Endothelial cell of umbilical vein (primary cell): ENCODE results near the gene STRBP. TPM values are rescaled to one million over a fixed set of nuclear protein-coding genes. Genes with fewer than 3 reads are reported as not detected.

ENCODE experiments used
- BruUV-seq: library from RNA; stranded (reverse); fragments of 400-500 nt; replicated peaks from 2 replicates; lab custom pipeline; 2021; lab: Mats Ljungman, UMichigan
- CTCF ChIA-PET: fragments of 300-600, 350-600 bp; sonication (Branson Sonifier 250); formaldehyde crosslinking; loops from one replicate; lab custom pipeline; 2021; ENCODE audit warnings: antibody characterized with exemption, inconsistent platforms; lab: Charles Lee
- POLR2A ChIA-PET: fragments of 300-600, 350-600 bp; sonication (Branson Sonifier 250); formaldehyde crosslinking; loops from one replicate; lab custom pipeline; 2021; ENCODE audit warnings: antibody characterized with exemption, inconsistent platforms; lab: Charles Lee
- DNase-seq: peaks from one replicate; pipeline ENCODE4 v3.0.0-alpha.2; 2011; ENCODE audit warnings: low read depth, low spot score
- FAIRE-seq: peaks from 2 replicates; lab custom pipeline; 2011; peaks lifted over from hg19 to GRCh38; lab: Jason Lieb, UNC
- H2AFZ ChIP-seq: 2 replicates; pipeline ENCODE4 v1.6.0; 2012; ENCODE audit warnings: low read depth, low read length, control low read depth, inconsistent platforms
- H3K27ac ChIP-seq: 2 replicates; pipeline ENCODE4 v1.5.1; 2011; ENCODE audit warnings: low read depth, mild to moderate bottlenecking, control low read depth, low read length, moderate library complexity; ENCODE audit not compliant: insufficient read depth
- H3K27me3 ChIP-seq, 2 experiments: 2 replicates each; pipeline versions ENCODE4 v1.6.0 to v1.6.1; 2011; ENCODE audit warnings: low read length in 2 of 2, mixed read lengths in 1 of 2; ENCODE audit not compliant: control insufficient read depth in 2 of 2, insufficient read depth in 2 of 2
- H3K36me3 ChIP-seq, 2 experiments: 2 replicates in 1 of 2; 3 replicates in 1 of 2; pipeline ENCODE4 v1.5.1; 2011; ENCODE audit warnings: low read length in 2 of 2, mild to moderate bottlenecking in 1 of 2, moderate library complexity in 1 of 2; ENCODE audit not compliant: control insufficient read depth in 2 of 2, insufficient read depth in 2 of 2; ENCODE audit errors: extremely low read depth in 1 of 2
- H3K4me1 ChIP-seq: 3 replicates; pipeline ENCODE4 v1.5.1; 2011; ENCODE audit warnings: mild to moderate bottlenecking, low read length; ENCODE audit not compliant: control insufficient read depth, insufficient read depth; ENCODE audit errors: extremely low read depth
- H3K4me2 ChIP-seq: 2 replicates; pipeline ENCODE4 v1.6.1; 2011; ENCODE audit warnings: low read length, control low read depth, mixed read lengths; ENCODE audit not compliant: insufficient read depth
- H3K4me3 ChIP-seq, 3 experiments: fragments of 200-600 bp in 1 of 3; sonication (generic), shearing (Covaris generic) in 1 of 3; replicated peaks in 1 of 3; 2 replicates each; pipeline ENCODE4 v1.5.1; 2011 to 2016; ENCODE audit warnings: control low read depth in 3 of 3, low read length in 3 of 3, mild to moderate bottlenecking in 2 of 3, inconsistent platforms in 1 of 3, low read depth in 1 of 3, moderate library complexity in 1 of 3; ENCODE audit not compliant: insufficient read depth in 1 of 3
- H3K79me2 ChIP-seq: 2 replicates; pipeline ENCODE4 v1.6.0; 2012; ENCODE audit warnings: low read length, inconsistent platforms; ENCODE audit not compliant: control insufficient read depth, insufficient read depth
- H3K9ac ChIP-seq: replicated peaks from 2 replicates; pipeline ENCODE3; 2011; ENCODE audit warnings: low read length, control low read depth; ENCODE audit not compliant: insufficient read depth; ENCODE audit errors: extremely low read depth
- H3K9me1 ChIP-seq: replicated peaks from 3 replicates; pipeline ENCODE4 v1.6.0; 2011; ENCODE audit warnings: mild to moderate bottlenecking, low read length; ENCODE audit not compliant: control insufficient read depth, insufficient read depth; ENCODE audit errors: extremely low read depth
- H3K9me3 ChIP-seq: replicated peaks from 2 replicates; pipeline ENCODE4 v1.5.1; 2012; ENCODE audit warnings: low read length, inconsistent platforms; ENCODE audit not compliant: control insufficient read depth, insufficient read depth
- H4K20me1 ChIP-seq: replicated peaks from 2 replicates; pipeline ENCODE3; 2011; ENCODE audit warnings: mild to moderate bottlenecking, low read length; ENCODE audit not compliant: control insufficient read depth, insufficient read depth; ENCODE audit errors: extremely low read depth
- EZH2 ChIP-seq: IDR thresholded peaks from 2 replicates; pipeline ENCODE4 v1.6.1; 2012; ENCODE audit warnings: borderline replicate concordance, low read depth, mild to moderate bottlenecking, moderate library complexity, low read length, inconsistent platforms; ENCODE audit not compliant: severe bottlenecking
- GATA2 ChIP-seq: IDR thresholded peaks from 2 replicates; pipeline ENCODE4 v1.7.0; 2011; ENCODE audit warnings: low read depth, mild to moderate bottlenecking, moderate library complexity, mixed read lengths, low read length; ENCODE audit not compliant: insufficient read length, insufficient read depth
- MYC ChIP-seq: IDR thresholded peaks from one replicate; pipeline ENCODE4 v1.6.1; 2011; ENCODE audit warnings: mild to moderate bottlenecking, low read depth, low read length
- POLR2AphosphoS5 ChIP-seq: IDR thresholded peaks from 2 replicates; pipeline ENCODE4 v1.6.1; 2012; ENCODE audit warnings: low read depth, mild to moderate bottlenecking, control low read depth, low read length, moderate library complexity; ENCODE audit not compliant: insufficient read depth
- dilution Hi-C: fragments of 300-500 bp; cut with MboI; formaldehyde crosslinking; loops from one replicate; pipeline ENCODE4 v1.15.0; 2019; ENCODE audit warnings: low sequenced_read_pairs; ENCODE audit not compliant: extremely low pct_ligation_motif_present
- intact Hi-C: fragments of 100-400 bp; cut with micrococcal nuclease; formaldehyde crosslinking; loops from one replicate; pipeline ENCODE4 v1.10.0; 2022
- polyA plus RNA-seq, 4 experiments: library from polyadenylated mRNA; depleted of rRNA in 3 of 4; stranded (reverse) in 3 of 4; unstranded in 1 of 4; fragments of >200 nt; gene quantifications; 2 replicates each; pipeline versions ENCODE4 v1.2.1 to v1.2.3, GENCODE V29; 2011 to 2012; ENCODE audit warnings: missing spikeins in 1 of 4
- total RNA-seq: library from RNA; stranded (reverse); gene quantifications from 2 replicates; pipeline ENCODE4 v1.2.3, GENCODE V29; 2021
- TF ChIP-seq, protein P1 (sequence below), 2 donors: IDR thresholded peaks; 1 replicate in 1 of 2; 2 replicates in 1 of 2; pipeline ENCODE4 v1.5.1; 2011; ENCODE audit warnings: low read length in 2 of 2, mild to moderate bottlenecking in 2 of 2, moderate library complexity in 2 of 2, control low read depth in 1 of 2, inconsistent platforms in 1 of 2, low read depth in 1 of 2; ENCODE audit not compliant: insufficient read depth in 1 of 2; ENCODE audit errors: extremely low read depth in 1 of 2
- TF ChIP-seq, protein P2 (sequence below): IDR thresholded peaks from 2 replicates; pipeline ENCODE4 v1.6.1; 2011; ENCODE audit not compliant: insufficient read depth, insufficient read length

STRBP gene
- total and polyA plus RNA-seq, 2 donors (not counting 3 experiments of a cell fraction or from before 2014, with no cell fraction given) = 7.7 to 15.4 TPM

DNA sequence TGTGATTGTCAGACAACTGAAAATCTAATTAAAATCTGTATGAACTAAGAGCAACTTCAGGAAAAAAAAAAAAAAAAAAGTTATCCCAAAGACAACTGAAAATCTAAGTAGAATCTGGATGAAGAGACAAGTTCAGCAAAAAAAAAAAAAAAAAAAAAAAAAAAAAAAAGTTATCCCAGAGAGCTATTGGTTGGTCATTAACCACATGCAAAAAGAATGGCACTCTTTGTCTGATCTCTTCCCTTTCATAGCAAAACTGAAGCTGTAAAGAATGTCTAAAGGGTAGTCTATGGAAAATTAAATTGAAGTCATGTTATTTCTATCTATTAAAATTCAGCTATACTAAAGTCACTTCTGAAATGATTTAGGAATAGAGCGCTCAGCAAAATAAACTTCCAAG lies 32.9 kb downstream of the STRBP start:
- dilution Hi-C loops = no loop called here

More for the DNA sequence above, 32.9 kb downstream of the STRBP start:
- intact Hi-C loops = no loop called here
- ChIA-PET POLR2A (interaction anchor here (0.7 to 0.8 kb wide), 2 partner anchors 92 to 1281 kb away, joined by 6 to 10 read pairs; no protein-coding TSS in a partner anchor), CTCF (interaction anchor here (0.6 to 1.2 kb wide), 4 partner anchors 10 to 126 kb away, joined by 3 read pairs; no protein-coding TSS in a partner anchor)
- Histone ChIP-seq H3K4me2 (no peak overlapping the region), H3K27ac (no peak overlapping the region), H3K9ac (no peak overlapping the region), H2AFZ (no peak overlapping the region), H3K4me3 (no peak overlapping the region), H3K79me2 (no peaks in the 10 kb centered on the region), H3K9me3 (no peaks in the 10 kb centered on the region), H3K36me3 (no peaks in the 10 kb centered on the region), H4K20me1 (no peaks in the 10 kb centered on the region), H3K27me3 (no peaks in the 10 kb centered on the region), H3K4me1 (no peaks in the 10 kb centered on the region), H3K9me1 (peaks cover 2% of the 10 kb centered on the region)
- no peak for FAIRE-seq
- BruUV-seq = no TSS peak
- no peak for DNase-seq
- TF ChIP-seq EZH2 (no peak), POLR2AphosphoS5 (no peak), MYC (no peak), GATA2 (no peak)
- TF ChIP-seq, protein P1, sequence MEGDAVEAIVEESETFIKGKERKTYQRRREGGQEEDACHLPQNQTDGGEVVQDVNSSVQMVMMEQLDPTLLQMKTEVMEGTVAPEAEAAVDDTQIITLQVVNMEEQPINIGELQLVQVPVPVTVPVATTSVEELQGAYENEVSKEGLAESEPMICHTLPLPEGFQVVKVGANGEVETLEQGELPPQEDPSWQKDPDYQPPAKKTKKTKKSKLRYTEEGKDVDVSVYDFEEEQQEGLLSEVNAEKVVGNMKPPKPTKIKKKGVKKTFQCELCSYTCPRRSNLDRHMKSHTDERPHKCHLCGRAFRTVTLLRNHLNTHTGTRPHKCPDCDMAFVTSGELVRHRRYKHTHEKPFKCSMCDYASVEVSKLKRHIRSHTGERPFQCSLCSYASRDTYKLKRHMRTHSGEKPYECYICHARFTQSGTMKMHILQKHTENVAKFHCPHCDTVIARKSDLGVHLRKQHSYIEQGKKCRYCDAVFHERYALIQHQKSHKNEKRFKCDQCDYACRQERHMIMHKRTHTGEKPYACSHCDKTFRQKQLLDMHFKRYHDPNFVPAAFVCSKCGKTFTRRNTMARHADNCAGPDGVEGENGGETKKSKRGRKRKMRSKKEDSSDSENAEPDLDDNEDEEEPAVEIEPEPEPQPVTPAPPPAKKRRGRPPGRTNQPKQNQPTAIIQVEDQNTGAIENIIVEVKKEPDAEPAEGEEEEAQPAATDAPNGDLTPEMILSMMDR (IDR thresholded peaks at IDR 0.05; ENCODE audit: extremely low read depth in 1 of 2, insufficient read depth in 1 of 2, low read depth in 1 of 2, low read length in 2 of 2) = no peak
- TF ChIP-seq, protein P2, sequence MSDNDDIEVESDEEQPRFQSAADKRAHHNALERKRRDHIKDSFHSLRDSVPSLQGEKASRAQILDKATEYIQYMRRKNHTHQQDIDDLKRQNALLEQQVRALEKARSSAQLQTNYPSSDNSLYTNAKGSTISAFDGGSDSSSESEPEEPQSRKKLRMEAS = no peak
